HEK293T (cell line): ENCODE data around the gene MTIF3.

Experiments used
- FOXA1 ChIP-seq: fragments of 450-650 bp; IDR thresholded peaks from 2 replicates; pipeline ENCODE4 v1.6.1; 2016; ENCODE audit warnings: mild to moderate bottlenecking
- LEF1 ChIP-seq: fragments of 450-650 bp; IDR thresholded peaks from 2 replicates; pipeline ENCODE4 v1.6.1; 2017; ENCODE audit warnings: mild to moderate bottlenecking, borderline replicate concordance
- TARDBP ChIP-seq: fragments of 450-650 bp; IDR thresholded peaks from 2 replicates; pipeline ENCODE4 v1.6.1; 2016

GRCh38 chr13:27421101-27421871 is 29.1 kb downstream of the MTIF3 start:
- TF ChIP-seq TARDBP (no peak), LEF1 (no peak), FOXA1 (no peak)
